COR-L47 (cell line): ENCODE data around the gene RPTOR.

Experiments used
- DNase-seq: peaks from one replicate; lab custom pipeline; 2025; lab: John Stamatoyannopoulos, UW

Gene RPTOR

DNA sequence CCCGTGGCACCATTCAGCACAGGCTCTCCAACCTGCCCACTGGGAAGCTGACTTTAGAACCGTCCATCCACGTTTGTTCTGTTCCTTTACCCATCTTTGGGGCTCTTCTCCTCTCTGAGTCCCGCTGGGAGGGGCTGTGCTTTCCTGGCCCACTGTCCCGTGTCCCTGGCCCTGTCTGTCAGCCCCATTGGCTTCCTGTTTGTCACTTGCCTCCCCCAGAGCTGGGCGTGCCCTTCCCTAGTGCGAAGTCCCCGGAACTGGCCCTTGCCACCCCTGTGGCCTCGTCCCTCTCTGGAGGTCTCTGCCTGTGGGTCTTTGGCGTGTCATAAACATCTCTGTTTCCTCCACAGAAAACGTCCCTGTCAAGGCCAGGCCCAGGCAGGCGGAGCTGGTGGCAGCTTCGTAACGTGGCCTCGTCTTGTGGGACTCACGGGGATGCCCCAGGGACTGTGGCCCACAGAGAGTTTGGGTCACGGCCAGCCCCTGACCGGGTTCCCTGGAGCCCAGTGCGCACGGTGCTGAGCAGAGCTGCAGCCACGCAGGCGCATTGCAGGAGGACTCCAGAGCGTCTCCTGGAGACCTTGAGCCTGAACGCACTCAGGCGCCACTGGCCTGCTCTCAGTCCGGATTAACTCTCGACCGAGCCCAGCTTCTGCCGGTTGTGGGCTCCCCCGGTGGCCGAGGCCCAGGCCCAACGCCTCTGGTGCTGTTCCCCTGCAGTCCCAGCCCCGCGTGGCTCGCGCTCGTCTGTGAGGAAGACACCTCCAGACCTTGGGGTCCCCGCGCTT is 454.3 kb downstream of the RPTOR start:
- no peak for DNase-seq

DNA sequence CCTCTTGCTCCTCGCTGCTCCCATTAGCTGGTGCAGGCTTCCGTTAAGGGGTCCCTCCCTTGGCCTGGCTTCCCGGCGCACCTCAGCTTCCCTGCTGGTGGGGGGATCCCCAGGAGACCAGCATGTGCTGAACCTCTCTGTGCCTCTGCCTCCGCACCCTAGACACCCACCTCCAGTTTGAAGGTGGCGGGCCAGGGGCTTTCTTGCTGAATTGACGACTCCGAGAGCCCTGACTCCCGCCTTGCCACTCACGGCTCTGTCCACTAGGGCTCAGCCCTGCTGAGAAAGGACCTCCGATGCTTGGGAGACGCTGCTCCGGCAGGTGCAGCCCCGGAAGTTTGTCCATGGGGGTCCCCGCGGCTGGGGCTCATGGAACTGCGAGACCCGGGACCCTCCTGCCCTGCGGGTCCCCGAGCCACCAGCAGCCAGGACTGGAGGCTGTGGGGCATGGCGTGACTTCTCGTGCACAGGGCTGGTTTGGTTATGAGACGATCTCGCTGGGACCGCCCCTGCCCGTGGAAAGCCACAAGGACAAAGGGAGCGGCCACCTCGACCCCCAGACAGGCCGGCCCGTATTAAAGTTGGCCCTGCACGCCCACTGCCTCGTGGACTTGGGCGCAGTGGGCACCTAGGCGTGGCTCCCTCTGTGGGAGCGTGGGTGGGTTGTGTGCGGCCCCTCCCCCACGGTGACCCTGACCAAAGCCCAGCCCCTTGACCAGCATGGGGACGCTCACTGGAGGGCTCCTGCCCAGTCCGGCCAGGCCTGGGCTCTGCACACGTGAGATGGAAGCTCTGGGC is 455.1 kb downstream of the RPTOR start:
- no peak for DNase-seq

DNA sequence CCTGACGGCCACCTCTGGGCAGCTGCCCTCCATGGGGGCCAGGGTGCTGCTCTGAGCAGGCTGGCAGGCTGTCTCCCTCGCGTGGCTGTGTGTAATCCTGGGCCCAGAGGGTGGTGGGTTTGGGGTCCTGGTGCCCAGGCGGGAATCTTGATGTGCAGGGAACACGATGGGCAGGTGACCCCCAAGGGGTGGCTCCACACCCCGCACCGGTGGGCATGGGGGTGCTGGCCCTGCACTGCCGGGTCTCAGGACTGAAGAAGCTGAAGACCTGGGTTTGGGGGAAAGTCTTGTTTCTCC is 455.6 kb downstream of the RPTOR start:
- DNase-seq = no peak

DNA sequence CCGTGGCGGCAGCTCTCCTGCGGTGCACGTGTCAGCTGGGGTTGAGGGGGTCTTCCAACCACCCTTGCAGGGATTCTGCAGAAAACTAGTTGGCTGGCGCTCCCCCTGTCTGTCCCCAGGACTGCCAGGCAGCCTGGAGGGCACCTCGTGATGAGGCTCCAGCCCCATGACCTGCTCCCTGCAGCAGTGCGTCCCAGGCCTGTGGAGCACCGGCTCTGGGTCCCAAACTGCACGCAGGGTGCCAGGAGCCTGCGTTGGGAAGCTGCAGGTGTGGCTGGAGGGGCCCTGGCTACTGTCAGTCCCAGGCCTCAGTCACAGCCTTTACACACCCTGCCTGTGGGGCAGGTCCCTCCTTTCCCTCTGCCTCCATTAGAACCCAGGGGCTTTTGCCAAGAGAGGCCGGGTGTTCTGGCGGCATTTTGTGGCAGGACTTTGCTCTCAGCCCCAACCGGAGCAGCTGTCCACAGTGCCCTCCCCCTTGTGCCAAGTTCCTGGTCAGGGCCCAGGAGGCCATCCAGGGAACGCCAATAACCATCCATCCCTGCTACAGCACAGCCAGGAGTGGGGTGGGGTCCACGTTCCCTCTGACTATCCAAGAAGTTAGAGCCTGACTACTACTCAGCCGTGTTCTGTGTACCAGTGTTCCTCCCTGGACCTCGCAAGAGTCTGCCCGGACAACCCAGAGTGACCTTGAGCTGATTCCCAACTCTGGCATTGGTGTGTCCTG is 456.2 kb downstream of the RPTOR start:
- no peak for DNase-seq

DNA sequence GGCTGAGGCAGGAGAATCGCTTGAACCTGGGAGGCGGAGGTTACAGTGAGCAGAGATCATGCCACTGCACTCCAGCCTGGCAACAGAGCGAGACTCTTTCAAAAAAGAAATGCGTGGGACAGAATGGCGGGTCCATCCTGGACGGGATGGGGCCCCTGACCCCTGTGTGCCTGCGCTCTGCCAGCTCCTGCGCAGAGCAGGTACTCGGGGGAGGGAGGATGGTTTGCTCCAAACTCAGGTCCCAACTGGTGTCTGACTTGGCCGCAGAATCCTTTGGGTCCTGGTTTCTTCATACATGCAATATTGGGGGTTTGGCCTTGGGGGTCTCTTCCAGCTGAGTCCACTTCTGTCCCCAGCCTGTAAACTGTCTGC is 457.4 kb downstream of the RPTOR start:
- DNase-seq = no peak

DNA sequence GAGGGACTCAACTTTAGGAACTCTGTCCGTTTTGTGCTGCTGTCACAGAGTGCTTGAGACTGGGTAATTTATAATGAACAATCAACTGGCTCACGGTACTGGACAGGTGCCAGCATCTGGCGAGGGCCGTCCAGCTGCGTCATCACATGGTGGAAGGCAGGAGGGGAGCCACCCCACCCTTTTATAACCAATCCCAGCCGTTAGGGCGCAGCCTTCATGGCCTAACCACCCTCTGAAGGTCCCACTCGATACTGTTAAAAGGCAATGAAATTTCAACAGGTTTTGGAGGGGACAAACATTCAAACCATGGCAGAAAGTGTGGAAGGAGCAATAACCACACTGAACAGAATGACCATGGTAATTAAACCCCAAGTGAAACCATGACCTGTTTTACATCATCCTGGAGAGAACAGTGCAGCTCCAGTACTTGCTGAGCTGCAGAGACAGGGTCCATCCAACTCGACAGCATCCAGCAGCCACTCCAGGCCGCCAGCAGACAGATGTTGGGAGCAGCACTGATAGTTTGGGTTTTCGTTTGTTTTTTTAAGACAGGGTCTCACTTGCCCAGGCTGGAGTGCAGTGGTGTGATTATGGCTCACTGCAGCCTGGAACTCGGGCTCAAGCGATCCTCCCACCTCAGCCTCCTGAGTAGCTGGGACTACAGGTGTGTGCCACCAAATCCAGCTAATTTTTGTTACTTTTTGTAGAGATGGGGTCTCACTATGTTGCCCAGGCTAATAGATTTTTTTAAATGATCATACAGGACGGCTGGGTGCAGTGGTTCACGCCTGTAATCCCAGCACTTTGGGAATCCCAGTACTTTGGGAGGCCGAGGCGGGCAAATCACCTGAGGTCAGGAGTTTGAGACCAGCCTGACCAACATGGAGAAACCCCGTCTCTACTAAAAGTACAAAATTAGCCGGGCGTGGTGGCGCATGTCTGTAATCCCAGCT is 458.0 kb downstream of the RPTOR start:
- peak; percentile 75 for DNase-seq

DNA sequence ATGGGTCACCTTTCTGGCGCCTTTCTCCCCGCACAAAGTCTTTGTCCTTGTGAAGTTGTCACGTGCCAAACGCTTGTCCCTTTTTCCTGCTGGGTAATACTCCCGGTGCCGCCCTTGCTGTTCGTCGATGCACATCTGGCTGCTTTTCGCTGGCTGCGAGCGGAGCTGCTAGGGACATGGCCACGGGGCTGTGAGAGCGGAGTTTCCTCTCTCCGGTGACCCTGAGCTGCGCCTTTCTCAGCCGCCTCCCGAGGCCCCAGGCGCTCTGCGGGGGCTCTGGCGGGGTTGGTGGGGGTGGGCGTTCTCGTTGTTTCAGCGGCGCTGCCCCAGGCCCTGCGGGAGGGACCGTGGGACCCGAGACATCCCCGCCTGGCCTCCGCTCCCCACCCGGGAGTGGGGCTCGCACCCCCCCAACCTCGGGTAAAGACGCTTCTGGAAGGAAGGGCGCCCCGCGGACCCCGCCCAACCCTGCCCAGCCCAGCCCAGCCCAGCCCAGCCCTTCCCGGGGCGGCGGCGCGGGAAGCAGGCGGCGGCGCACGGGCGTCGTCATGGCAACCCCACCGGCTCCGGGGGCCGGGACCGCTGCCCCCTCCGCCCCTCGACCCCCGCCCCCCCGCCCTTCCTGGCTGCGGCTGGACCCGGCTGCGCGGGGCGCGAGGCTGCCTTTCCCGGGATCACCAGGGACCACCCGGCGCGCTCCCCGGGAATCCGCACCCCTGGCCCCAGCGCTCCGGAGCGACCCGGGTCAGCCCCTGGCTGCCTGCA is 459.3 kb downstream of the RPTOR start:
- no peak for DNase-seq

DNA sequence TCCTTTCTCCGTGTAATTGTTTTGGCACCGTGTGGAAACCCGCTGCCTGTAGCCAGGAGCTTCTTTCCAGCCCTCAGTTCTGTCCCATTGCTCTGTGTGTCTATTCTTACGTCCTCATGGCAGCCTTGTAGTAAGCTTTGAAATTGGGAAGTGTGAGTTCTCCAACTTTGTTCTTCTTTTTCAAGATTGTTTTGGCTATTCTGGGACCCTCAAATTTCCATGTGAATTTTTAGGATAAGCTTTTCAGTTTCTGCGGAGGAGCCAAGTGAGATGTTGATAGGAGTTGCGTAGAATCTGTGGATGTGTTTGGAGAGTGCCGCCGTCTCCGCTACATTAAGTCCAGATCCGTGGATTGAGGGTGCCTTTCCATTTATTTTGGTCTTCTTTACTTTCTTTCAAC is 462.3 kb downstream of the RPTOR start:
- no peak for DNase-seq

DNA sequence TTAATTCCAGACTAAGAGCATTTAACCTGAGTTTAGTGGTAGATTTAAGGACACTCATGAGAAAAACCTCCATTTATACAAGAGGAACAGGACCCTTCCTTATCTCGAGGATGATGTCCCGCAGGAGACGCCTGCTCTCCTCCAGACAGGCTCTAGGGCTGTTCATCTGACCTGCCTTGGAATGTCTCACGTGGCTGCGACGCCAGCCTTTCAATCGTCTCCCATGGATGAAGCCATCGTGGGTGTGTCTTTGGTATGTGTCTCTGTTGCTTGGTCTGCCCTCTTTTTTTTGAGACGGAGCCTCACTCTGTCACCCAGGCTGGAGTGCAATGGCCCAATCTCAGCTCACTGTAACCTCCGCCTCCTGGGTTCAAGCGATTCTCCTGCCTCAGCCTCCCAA is 463.5 kb downstream of the RPTOR start:
- DNase-seq = no peak

DNA sequence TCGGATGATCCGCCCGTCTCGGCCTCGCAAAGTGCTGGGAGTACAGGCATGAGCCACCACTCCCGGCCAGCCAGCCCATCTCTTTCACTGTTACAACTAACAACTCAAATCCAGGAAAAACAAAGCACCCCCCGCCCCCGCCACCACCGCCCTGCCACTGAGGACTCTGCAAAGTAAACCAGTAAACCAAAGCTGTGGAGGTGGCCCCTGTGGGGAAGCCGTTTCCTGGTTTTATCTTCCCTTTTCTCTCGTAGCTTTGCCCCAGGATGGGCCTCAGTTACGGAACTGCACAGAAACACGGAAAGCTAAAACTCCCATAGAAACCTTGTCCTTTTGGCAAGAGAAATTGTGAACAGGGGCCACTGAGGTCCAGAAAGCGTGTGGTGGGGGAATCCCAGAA is 464.5 kb downstream of the RPTOR start:
- DNase-seq = no peak

DNA sequence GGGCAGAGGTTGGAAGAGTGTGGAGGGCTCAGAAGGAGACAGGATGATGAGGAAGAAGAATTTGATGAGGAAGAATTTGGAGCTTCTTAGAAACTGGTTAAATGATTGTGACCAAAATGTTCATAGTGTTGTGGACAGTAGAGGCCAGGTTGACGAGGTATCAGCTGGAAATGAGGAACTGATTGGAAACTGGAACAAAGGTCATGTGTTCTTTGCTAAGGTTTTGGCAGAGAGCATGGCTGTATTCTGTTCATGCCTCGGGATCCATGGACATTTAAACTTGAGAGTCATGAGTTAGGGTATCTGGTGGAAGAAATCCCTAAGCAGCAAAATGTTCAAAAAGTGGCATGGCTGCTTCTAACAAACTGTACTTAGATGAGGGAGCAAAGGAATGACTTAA is 466.3 kb downstream of the RPTOR start:
- no peak for DNase-seq

DNA sequence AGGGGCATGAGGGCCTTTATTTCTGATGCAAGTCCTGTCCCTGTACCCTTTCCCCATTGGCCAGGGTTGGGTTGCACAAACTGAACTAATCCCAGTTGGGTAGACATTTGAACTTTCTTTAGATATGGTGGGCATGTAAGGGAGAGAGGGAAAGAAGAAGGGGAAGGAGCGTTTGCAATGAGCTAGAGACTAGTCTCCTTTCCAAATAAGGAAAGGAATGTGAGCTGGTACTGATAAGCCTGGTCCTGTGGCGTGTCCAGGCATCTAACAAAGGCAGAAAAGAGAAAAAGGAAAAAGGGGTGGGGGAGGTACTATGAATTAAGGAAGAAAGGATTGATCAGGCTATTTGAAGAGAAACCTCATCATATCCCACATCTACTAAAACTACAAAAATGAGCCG is 467.3 kb downstream of the RPTOR start:
- no peak for DNase-seq

DNA sequence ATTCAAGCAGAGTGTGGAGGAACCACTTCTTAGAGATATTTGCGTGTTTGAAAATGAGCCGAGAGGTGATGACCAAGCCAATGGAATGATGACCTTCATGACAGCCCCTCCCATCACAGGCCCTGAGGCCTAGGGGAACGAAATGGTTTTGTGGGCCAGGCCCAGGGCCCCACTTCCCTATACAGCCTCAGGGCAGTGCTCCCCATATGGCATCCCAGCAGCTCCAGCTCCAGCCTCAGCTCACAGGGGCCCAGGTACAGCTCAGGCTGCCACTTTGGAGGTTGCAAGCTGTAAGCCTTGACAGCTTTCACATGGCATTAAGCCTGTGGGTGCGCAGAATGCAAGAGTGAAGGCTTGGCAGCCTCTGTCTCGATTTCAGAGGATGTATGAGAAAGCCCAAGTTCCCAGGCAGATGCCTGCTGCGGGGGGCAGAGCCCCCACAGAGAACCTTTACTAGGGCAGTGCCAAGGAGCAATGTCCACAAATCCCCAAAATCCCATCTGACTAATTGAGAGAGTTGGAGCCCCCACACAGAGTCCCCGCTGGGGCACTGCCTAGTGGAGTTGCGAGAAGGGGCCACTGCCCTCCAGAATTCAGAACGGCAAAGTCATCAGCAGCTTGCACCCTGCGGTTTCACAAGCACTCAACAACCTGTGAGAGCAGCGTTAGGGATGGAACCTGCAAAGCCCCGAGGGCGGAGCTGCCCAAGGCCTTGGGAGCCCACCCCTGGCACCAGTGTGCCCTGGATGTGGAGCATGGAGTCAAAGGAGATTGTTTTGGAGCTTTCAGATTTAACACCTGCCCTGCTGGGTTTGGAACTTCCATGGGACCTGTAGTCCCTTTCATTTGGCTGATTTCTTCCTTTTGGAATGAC is 468.2 kb downstream of the RPTOR start:
- DNase-seq = no peak

DNA sequence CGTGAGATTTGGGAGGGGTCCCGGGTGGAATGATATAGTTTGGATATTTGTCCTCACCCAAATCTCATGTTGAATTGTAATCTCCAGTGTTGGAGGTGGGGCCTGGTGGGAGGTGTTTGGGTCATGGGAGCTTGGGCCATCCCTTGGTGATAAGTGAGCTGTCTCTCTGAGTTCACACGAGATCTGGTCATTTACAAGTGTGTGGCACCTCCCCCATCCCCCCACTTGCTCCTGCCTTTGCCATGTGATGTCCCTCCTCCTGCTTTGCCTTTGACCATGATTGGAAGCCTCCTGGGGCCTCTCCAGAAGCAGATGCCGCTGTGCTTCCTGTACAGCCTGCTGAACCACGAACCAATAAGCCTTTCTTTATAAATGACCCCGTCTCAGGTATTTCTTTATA is 469.0 kb downstream of the RPTOR start:
- DNase-seq = no peak

DNA sequence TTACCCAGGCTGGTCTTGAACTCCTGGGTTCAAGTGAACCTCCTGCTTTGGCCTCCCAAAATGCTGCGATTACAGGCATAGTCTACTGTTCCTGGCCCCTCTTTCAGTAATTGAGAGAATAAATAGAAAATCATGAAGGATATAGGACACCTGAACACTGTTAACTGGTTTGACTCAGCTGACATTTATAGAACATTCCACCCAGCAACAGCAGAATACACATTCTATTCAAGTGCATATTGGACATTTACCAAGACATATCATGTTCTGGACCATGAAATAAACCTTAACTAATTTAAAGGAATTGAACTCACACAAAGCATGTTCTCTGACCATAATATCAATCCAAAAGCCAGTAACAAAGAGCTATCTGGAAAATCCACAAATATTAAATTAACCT is 470.5 kb downstream of the RPTOR start:
- DNase-seq = no peak
